K562 (cell line): ENCODE measurements around the gene DNM1. TPM values are rescaled to one million over a fixed set of nuclear protein-coding genes. Genes with fewer than 3 reads are reported as not detected.

Experiments
- MNT ChIP-seq, 2 experiments: fragments of 450-650 bp; conservative IDR thresholded peaks; 2 replicates each; pipeline ENCODE4 v1.6.1; 2017; ENCODE audit warnings: mild to moderate bottlenecking in 2 of 2, moderate library complexity in 2 of 2
- PBX2 ChIP-seq, 2 experiments: IDR thresholded peaks in 1 of 2; conservative IDR thresholded peaks in 1 of 2; 2 replicates each; pipeline ENCODE4 v1.6.1; 2016; ENCODE audit warnings: low read depth in 2 of 2, mild to moderate bottlenecking in 1 of 2, missing compliant biosample characterization in 1 of 2, missing genetic modification characterization in 1 of 2, moderate library complexity in 1 of 2
- PTRF ChIP-seq: fragments of 450-650 bp; IDR thresholded peaks from 2 replicates; pipeline ENCODE4 v1.6.1; 2016; ENCODE audit warnings: mild to moderate bottlenecking, missing genetic modification characterization, missing compliant biosample characterization
- SAFB ChIP-seq: fragments of 200-400 bp; formaldehyde crosslinking; IDR thresholded peaks from 2 replicates; pipeline ENCODE4 v1.6.1; 2017; ENCODE audit warnings: low read depth, low read length, borderline replicate concordance
- ZNF740 ChIP-seq, 3 experiments: fragments of 200-800 bp in 1 of 3; sonication (Bioruptor generic) in 1 of 3; sonication (generic) in 1 of 3; formaldehyde crosslinking in 1 of 3; IDR thresholded peaks; 2 replicates each; pipeline versions ENCODE4 v1.6.1 to v1.8.0; 2016 to 2022; ENCODE audit warnings: mild to moderate bottlenecking in 2 of 3, missing compliant biosample characterization in 2 of 3, missing genetic modification characterization in 2 of 3, missing genetic modification reagents in 1 of 3
- polyA plus RNA-seq, 8 experiments: library from polyadenylated mRNA; depleted of rRNA in 4 of 8; stranded (reverse) in 5 of 8; unstranded in 3 of 8; fragments of >200 nt; fragmentation: Nextera tagmentation in 2 of 8; fragmentation: Illumina TruSeq in 1 of 8; extraction: Ambion mirVana in 2 of 8; extraction: Trizol in 1 of 8; gene quantifications; 2 replicates each; pipeline versions ENCODE4 v1.2.1 to v1.2.3, GENCODE V29; 2011 to 2014; ENCODE audit warnings: inconsistent platforms in 1 of 8, missing spikeins in 1 of 8
- total RNA-seq, 7 experiments: library from RNA; depleted of rRNA in 6 of 7; stranded (reverse); fragments of >200 nt in 6 of 7; fragmentation: Illumina TruSeq in 2 of 7; extraction: Trizol in 2 of 7; gene quantifications; 2 replicates each; pipeline versions ENCODE4 v1.2.1 to v1.2.3, GENCODE V29; 2011 to 2021; ENCODE audit warnings: low replicate concordance in 1 of 7

DNM1 gene
- total and polyA plus RNA-seq, 9 of the 15 experiments (the other 6 are each of a cell fraction or from before 2014, with no cell fraction given): 0.39 to 23.1 (median 9.1) TPM

GRCh38 chr9:128163027-128163515, 40.1 kb upstream of the DNM1 start (continued):
- TF ChIP-seq MNT (conservative IDR thresholded peaks at IDR 0.05) (no peak), SAFB (no peak), PBX2 (CRISPR knock-in tag; IDR thresholded peaks at IDR 0.05; ENCODE audit: low read depth) (no peak), PBX2 (tag; conservative IDR thresholded peaks at IDR 0.05; ENCODE audit: low read depth) (no peak), PTRF (tag) (0 out of 2 replicates have a peak, but pooled peaks have one; percentile 10), ZNF740 (CRISPR knock-in tag; IDR thresholded peaks at IDR 0.05) (no peak), ZNF740 (tag; IDR thresholded peaks at IDR 0.05) (no peak)
